ENCODE measurements around the gene IER3. TPM values are rescaled to one million over a fixed set of nuclear protein-coding genes. Genes with fewer than 3 reads are reported as not detected.

The IER3 gene
- total and polyA plus RNA-seq, 7 donors = 20.1 to 193 (median 65.3) TPM

DNA sequence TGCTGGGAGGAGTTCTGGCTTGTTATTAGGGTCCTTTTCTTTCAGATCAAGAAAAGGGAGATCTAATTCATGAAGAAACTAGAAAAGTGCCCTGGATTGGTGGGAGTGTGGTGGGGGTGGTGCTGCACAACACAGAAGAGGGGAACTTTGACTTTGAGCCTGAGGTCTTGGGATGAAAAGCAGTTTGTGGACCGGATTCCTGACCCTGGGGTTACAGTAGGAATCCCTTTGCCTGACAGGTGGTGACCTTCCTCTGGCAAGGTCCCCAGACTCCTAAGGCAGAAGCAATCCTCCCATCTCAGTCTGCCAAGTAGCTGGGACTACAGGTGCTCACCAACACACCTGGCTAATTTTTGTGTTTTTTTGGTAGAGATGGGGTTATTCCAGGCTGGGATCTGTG lies 45.3 kb upstream of the IER3 start:
- intact Hi-C loops (cut with DNase I) = loop anchor here (5.0 kb wide), 1 partner anchor 33 kb away; no protein-coding TSS in a partner anchor
- Histone ChIP-seq H3K4me1 (peaks cover 0 to 26% (median 23%) of the 10 kb centered on the region in 4 donors), H3K9me3 (no peaks in the 10 kb centered on the region), H3K27me3 (no peaks in the 10 kb centered on the region), H3K27ac (peak overlapping the region in 1 of 4 donors; percentile 79), H3K36me3 (no peaks in the 10 kb centered on the region), H3K4me3 (no peak overlapping the region)
- TF ChIP-seq POLR2A (IDR thresholded peaks at IDR 0.05) (no peak), EP300 (IDR thresholded peaks at IDR 0.05) (no peak)
- no peak for DNase-seq
- 42 to 78% methylated on average over 1 of the region's 1 CpG for WGBS, 2 donors

DNA sequence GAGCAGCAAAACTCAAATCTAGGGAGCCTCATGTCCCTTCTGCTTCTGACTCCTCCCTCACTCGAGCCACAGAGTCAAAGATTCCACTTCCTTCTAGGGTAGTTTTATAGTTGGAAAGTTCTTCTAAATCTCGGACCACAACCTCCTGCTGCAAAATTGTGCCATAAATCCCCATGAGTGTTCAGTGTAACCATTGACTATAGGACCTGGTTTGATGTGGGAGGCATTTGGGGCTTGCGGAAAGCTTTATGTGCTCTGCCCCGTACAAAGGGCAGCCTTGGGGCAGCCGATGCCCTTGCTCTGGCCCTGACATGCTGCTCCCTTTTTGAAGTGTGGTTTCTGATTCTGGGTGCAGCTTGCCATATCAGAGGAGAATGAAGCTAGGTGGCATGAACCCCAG lies 43.6 kb upstream of the IER3 start:
- no peaks in the 10 kb centered on the region for H3K9me3 ChIP-seq
- intact Hi-C loops (cut with DNase I) = loop anchor here (5.0 kb wide), 1 partner anchor 34 kb away; no protein-coding TSS in a partner anchor
- TF ChIP-seq POLR2A (IDR thresholded peaks at IDR 0.05) (no peak), POLR2AphosphoS5 (IDR thresholded peaks at IDR 0.05) (peak; percentile 20 to 67 (median 54)), EP300 (IDR thresholded peaks at IDR 0.05) (peak in 1 of 4 donors; percentile 36)
- TF ChIP-seq, protein P1, sequence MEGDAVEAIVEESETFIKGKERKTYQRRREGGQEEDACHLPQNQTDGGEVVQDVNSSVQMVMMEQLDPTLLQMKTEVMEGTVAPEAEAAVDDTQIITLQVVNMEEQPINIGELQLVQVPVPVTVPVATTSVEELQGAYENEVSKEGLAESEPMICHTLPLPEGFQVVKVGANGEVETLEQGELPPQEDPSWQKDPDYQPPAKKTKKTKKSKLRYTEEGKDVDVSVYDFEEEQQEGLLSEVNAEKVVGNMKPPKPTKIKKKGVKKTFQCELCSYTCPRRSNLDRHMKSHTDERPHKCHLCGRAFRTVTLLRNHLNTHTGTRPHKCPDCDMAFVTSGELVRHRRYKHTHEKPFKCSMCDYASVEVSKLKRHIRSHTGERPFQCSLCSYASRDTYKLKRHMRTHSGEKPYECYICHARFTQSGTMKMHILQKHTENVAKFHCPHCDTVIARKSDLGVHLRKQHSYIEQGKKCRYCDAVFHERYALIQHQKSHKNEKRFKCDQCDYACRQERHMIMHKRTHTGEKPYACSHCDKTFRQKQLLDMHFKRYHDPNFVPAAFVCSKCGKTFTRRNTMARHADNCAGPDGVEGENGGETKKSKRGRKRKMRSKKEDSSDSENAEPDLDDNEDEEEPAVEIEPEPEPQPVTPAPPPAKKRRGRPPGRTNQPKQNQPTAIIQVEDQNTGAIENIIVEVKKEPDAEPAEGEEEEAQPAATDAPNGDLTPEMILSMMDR (IDR thresholded peaks at IDR 0.05) = no peak
- WGBS, 2 donors = 42 to 51% methylated on average over 5 of the region's 5 CpGs
- peak; percentile 64 for DNase-seq
- H3K27me3 ChIP-seq = no peaks in the 10 kb centered on the region
- no peak overlapping the region for H3K4me3 ChIP-seq
- no peaks in the 10 kb centered on the region for H3K36me3 ChIP-seq
- peaks cover 0 to 19% (median 17%) of the 10 kb centered on the region in 4 donors for H3K4me1 ChIP-seq
- H3K27ac ChIP-seq = peak overlapping the region in 3 of 4 donors; percentile 58 to 79 (median 70)

DNA sequence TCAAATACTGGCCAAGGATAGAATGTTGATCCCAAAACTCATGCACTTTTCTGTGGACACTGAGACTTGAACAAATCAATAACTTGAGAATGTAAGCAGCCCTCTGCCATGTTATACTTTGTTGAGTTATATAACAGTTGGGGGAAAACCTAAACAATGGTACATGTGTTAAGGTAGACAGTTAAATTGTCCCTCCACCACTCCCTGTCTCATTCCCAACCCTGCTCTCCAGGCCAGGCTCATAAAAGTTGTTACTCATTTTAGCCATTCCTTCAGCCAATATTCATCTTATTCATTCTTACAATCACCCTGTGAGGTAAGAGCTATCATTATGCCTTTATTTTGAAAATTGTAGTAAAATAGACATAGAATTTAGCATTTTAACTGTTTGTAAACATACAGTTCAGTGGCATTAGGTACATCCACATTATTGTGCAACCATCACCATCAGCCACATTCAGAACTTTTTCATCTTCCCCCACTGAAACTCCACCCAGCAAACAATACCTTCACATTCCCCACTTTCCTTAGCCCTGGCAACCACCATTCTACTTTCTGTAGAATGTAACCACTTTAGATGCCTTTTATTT lies 38.2 kb upstream of the IER3 start:
- Histone ChIP-seq H3K36me3 (no peaks in the 10 kb centered on the region), H3K4me3 (no peak overlapping the region), H3K27me3 (no peaks in the 10 kb centered on the region), H3K9me3 (no peaks in the 10 kb centered on the region), H3K27ac (peak overlapping the region; percentile 85 to 90 (median 88)), H3K4me1 (peaks cover 2 to 54% (median 50%) of the 10 kb centered on the region in 4 donors)
- TF ChIP-seq, protein P1 (IDR thresholded peaks at IDR 0.05) = no peak
- TF ChIP-seq POLR2A (IDR thresholded peaks at IDR 0.05) = no peak
- TF ChIP-seq POLR2AphosphoS5 (IDR thresholded peaks at IDR 0.05) = peak; percentile 28 to 73 (median 51)
- TF ChIP-seq EP300 (IDR thresholded peaks at IDR 0.05) = no peak
- DNase-seq = no peak
- intact Hi-C loops (cut with DNase I) = loop anchor here (1.0 to 2.0 kb wide), 2 partner anchors 30 to 100 kb away; no protein-coding TSS in a partner anchor

DNA sequence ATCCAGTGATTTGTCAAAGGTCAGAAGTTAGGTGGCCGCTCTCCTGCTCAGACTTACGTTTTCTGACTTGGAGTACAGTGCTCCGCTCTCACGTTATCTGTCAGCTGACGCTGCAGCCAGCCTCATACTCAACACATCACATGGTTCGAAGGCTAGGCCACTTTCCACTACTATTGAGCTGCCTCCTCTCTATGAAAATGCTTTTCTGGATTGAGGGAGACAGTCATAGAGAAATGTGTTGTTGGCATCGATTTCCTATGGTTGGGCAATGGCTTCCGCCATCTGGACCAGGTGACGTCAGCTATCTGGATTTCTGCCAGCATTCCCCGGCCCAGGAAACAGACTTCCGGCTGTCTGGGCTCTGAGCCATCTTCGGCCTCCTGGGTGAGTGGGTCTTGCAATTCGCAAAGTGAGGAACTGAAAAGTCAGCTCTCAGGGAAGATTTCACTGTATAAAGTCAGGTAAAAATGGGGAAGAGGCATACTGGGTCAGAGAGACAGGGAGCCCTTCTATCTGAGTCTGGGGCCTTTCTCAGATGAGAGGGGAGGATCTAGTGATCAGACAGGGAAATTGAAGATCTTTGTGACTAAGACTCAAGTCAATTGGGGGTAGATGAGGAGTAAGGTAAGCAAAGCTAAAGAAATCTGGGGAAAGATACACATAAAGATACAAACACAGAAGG lies 37.5 kb upstream of the IER3 start:
- intact Hi-C loops (cut with DNase I) = loop anchor here (1.0 to 2.0 kb wide), 3 partner anchors 30 to 99 kb away; partner anchors contain the start of gene FLOT1

More for the DNA sequence above, 37.5 kb upstream of the IER3 start:
- Histone ChIP-seq H3K4me3 (no peak overlapping the region), H3K36me3 (no peaks in the 10 kb centered on the region), H3K4me1 (peaks cover 2 to 54% (median 47%) of the 10 kb centered on the region in 4 donors), H3K27me3 (no peaks in the 10 kb centered on the region), H3K27ac (peak overlapping the region; percentile 85 to 90 (median 88)), H3K9me3 (no peaks in the 10 kb centered on the region)
- WGBS, 2 donors = 19 to 24% methylated on average over 13 of the region's 13 CpGs
- TF ChIP-seq EP300 (IDR thresholded peaks at IDR 0.05) = peak; percentile 76 to 96 (median 86)
- peak; percentile 88 to 94 (median 92) for TF ChIP-seq POLR2AphosphoS5 (IDR thresholded peaks at IDR 0.05)
- peak in 1 of 2 donors; percentile 19 for TF ChIP-seq POLR2A (IDR thresholded peaks at IDR 0.05)
- TF ChIP-seq, protein P1 (IDR thresholded peaks at IDR 0.05) = no peak
- peak; percentile 99 for DNase-seq

Measured in sigmoid colon (tissue), 7 donors.